Vagina (tissue), 2 donors: Measurements from ENCODE around the gene ELMO1.

Experiments used
- POLR2A ChIP-seq, 2 donors: fragments of 450-650 bp; IDR thresholded peaks; one replicate each; pipeline ENCODE4 v1.6.1; 2017; ENCODE audit warnings: antibody characterized with exemption in 2 of 2, mild to moderate bottlenecking in 2 of 2, moderate library complexity in 2 of 2
- POLR2AphosphoS5 ChIP-seq, 2 donors: sonication (generic); formaldehyde crosslinking; IDR thresholded peaks; one replicate each; pipeline ENCODE4 v1.9.0; 2017; ENCODE audit warnings: antibody characterized with exemption in 2 of 2, mild to moderate bottlenecking in 2 of 2, low read depth in 1 of 2; ENCODE audit not compliant: insufficient read depth in 1 of 2
- TF ChIP-seq, protein P1 (sequence below), 3 experiments: fragments of 450-650 bp in 2 of 3; fragments of 200-600 bp in 1 of 3; sonication (generic) in 1 of 3; IDR thresholded peaks; one replicate each; pipeline ENCODE4 v1.5.1; 2017 to 2019; ENCODE audit warnings: antibody characterized with exemption in 3 of 3, mild to moderate bottlenecking in 2 of 3, moderate library complexity in 2 of 3

DNA sequence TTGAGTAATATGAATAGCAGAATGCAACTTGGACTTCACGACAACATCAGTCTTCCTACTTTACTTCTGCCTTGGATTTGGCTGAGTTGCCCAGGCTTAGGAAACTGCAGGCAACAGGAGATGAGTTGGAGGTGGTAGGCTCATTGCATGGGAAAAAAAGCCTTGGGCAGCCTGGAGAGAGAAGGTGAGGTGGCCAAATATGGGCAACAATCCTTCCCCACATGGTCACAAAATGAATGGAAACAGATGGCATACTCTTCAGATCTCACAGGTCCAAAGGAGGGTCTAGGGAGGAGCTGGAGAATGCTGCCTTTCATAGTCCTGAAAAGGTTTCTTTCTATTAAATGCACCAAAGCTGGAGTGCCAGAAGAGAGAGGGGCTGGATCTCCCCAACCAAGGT, 595.7 kb downstream of the ELMO1 start:
- TF ChIP-seq, protein P1, sequence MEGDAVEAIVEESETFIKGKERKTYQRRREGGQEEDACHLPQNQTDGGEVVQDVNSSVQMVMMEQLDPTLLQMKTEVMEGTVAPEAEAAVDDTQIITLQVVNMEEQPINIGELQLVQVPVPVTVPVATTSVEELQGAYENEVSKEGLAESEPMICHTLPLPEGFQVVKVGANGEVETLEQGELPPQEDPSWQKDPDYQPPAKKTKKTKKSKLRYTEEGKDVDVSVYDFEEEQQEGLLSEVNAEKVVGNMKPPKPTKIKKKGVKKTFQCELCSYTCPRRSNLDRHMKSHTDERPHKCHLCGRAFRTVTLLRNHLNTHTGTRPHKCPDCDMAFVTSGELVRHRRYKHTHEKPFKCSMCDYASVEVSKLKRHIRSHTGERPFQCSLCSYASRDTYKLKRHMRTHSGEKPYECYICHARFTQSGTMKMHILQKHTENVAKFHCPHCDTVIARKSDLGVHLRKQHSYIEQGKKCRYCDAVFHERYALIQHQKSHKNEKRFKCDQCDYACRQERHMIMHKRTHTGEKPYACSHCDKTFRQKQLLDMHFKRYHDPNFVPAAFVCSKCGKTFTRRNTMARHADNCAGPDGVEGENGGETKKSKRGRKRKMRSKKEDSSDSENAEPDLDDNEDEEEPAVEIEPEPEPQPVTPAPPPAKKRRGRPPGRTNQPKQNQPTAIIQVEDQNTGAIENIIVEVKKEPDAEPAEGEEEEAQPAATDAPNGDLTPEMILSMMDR (IDR thresholded peaks at IDR 0.05) = no peak
- TF ChIP-seq POLR2A (IDR thresholded peaks at IDR 0.05) (no peak), POLR2AphosphoS5 (IDR thresholded peaks at IDR 0.05; ENCODE audit: insufficient read depth in 1 of 2, low read depth in 1 of 2) (no peak)
